ENCODE measurements around the gene ZBTB25. TPM values are rescaled to one million over a fixed set of nuclear protein-coding genes. Genes with fewer than 3 reads are reported as not detected.

ZBTB25 gene
- polyA plus RNA-seq, 1 of the 3 experiments (the other 2 are of a cell fraction): 4.5 TPM

- Histone ChIP-seq H3K4me3 (ENCODE audit: low read depth in 2 of 2, low read length in 1 of 2) (no peak overlapping the region), H3K9ac (no peak overlapping the region), H3K27ac (ENCODE audit: low read depth in 2 of 2, low read length in 1 of 2) (no peak overlapping the region), H2AFZ (ENCODE audit: low read depth) (no peak overlapping the region), H4K20me1 (ENCODE audit: insufficient read depth) (no peaks in the 10 kb centered on the region), H3K9me2 (no peaks in the 10 kb centered on the region), H3F3A (replicated peaks; ENCODE audit: insufficient read depth) (peaks cover 4% of the 10 kb centered on the region), H3K36me3 (replicated peaks in 1 of 2; ENCODE audit: control insufficient read depth in 1 of 2, insufficient read depth in 2 of 2, low read length in 1 of 2) (peaks cover 39 to 42% of the 10 kb centered on the region in 2 experiments), H3K4me1 (ENCODE audit: control insufficient read depth in 1 of 2, insufficient read depth in 2 of 2, low read depth in 1 of 2, low read length in 1 of 2) (no peaks in the 10 kb centered on the region), H3K9me3 (no peaks in the 10 kb centered on the region), H3K4me2 (no peak overlapping the region), H3K27me3 (ENCODE audit: insufficient read depth) (no peaks in the 10 kb centered on the region), H3K79me2 (ENCODE audit: insufficient read depth) (no peaks in the 10 kb centered on the region)
- ChIA-PET POLR2A (no interaction called here), CTCF (interaction anchor here (1.3 to 1.5 kb wide), 2 partner anchors 11 to 25 kb away, joined by 3 to 5 read pairs; partner anchors contain the start of gene AKAP5)
- 95% methylated on average over 10 of the region's 10 CpGs for WGBS (ENCODE audit: low lambda C conversion rate)
- no peak for DNase-seq
- TF ChIP-seq PBX3 (IDR thresholded peaks at IDR 0.05) (no peak), SIN3A (IDR thresholded peaks at IDR 0.05; ENCODE audit: borderline replicate concordance, low read depth, low read length) (no peak), TEAD4 (IDR thresholded peaks at IDR 0.05; ENCODE audit: borderline replicate concordance, insufficient read depth) (no peak), RCOR1 (IDR thresholded peaks at IDR 0.05; ENCODE audit: low read length) (no peak), TAF1 (IDR thresholded peaks at IDR 0.05; ENCODE audit: borderline replicate concordance, low read depth, low read length) (no peak), FOXJ3 (CRISPR knock-in tag; IDR thresholded peaks at IDR 0.05) (no peak), RAD21 (IDR thresholded peaks at IDR 0.05; ENCODE audit: low read length) (no peak), IRF3 (IDR thresholded peaks at IDR 0.05; ENCODE audit: low read depth, low read length) (no peak), MAX (IDR thresholded peaks at IDR 0.05; ENCODE audit: low read depth) (no peak), FOSL2 (IDR thresholded peaks at IDR 0.05; ENCODE audit: borderline replicate concordance, low read depth) (no peak), MXI1 (IDR thresholded peaks at IDR 0.05; ENCODE audit: low read depth, low read length) (no peak), REST (IDR thresholded peaks at IDR 0.05; ENCODE audit: low read depth, low read length) (no peak), YY1 (IDR thresholded peaks at IDR 0.05; ENCODE audit: low read depth) (no peak), TCF12 (IDR thresholded peaks at IDR 0.05) (no peak)
Measured at GRCh38 chr14:64454671-64455070, 49.0 kb downstream of the ZBTB25 start.

Data from SK-N-SH (cell line).